K562 (cell line): Measurements from ENCODE around the gene METRN. TPM values are rescaled to one million over a fixed set of nuclear protein-coding genes. Genes with fewer than 3 reads are reported as not detected.

Source experiments
- CBFB ChIP-seq: sonication (generic); formaldehyde crosslinking; IDR thresholded peaks from 2 replicates; pipeline ENCODE4 v1.4.0; 2020; ENCODE audit warnings: mild to moderate bottlenecking, missing genetic modification reagents
- HSF4 ChIP-seq: fragments of 250-450 bp; sonication (Bioruptor Pico); IDR thresholded peaks from 2 replicates; pipeline ENCODE4 v2.1.2; 2022; ENCODE audit warnings: mild to moderate bottlenecking, moderate library complexity, borderline replicate concordance
- ILF3 ChIP-seq: fragments of 450-650 bp; IDR thresholded peaks from 2 replicates; pipeline ENCODE4 v1.6.1; 2018; ENCODE audit warnings: antibody characterized with exemption, mild to moderate bottlenecking, moderate library complexity, borderline replicate concordance
- JUN ChIP-seq, 2 experiments: sonication (generic) in 1 of 2; formaldehyde crosslinking in 1 of 2; IDR thresholded peaks; 2 replicates each; pipeline versions ENCODE4 v1.6.1 to v1.8.0; 2012 to 2022; ENCODE audit warnings: borderline replicate concordance in 2 of 2, mild to moderate bottlenecking in 2 of 2, improper control_type of control experiment in 1 of 2, low read depth in 1 of 2, low read length in 1 of 2, missing genetic modification reagents in 1 of 2
- KAT2B ChIP-seq: IDR thresholded peaks from one replicate; pipeline ENCODE4 v1.6.1; 2012; ENCODE audit warnings: low read depth, mild to moderate bottlenecking, control low read depth, inconsistent platforms, low read length, moderate library complexity
- KAT7 ChIP-seq: sonication (generic); formaldehyde crosslinking; IDR thresholded peaks from 2 replicates; pipeline ENCODE4 v1.8.0; 2022; ENCODE audit warnings: missing genetic modification reagents, mild to moderate bottlenecking, borderline replicate concordance
- MAFG ChIP-seq: fragments of 450-650 bp; conservative IDR thresholded peaks from 2 replicates; pipeline ENCODE4 v1.6.1; 2016; ENCODE audit warnings: missing genetic modification characterization, missing compliant biosample characterization
- MAZ ChIP-seq, 2 experiments: fragments of 450-650 bp in 1 of 2; sonication (generic) in 1 of 2; formaldehyde crosslinking; IDR thresholded peaks in 1 of 2; conservative IDR thresholded peaks in 1 of 2; 2 replicates each; pipeline versions ENCODE4 v1.4.0 to v1.5.0; 2020; ENCODE audit warnings: mild to moderate bottlenecking in 1 of 2, missing genetic modification reagents in 1 of 2
- NBN ChIP-seq: fragments of 450-650 bp; IDR thresholded peaks from 2 replicates; pipeline ENCODE4 v1.6.1; 2016; ENCODE audit warnings: low read depth, mild to moderate bottlenecking
- NFXL1 ChIP-seq: fragments of 450-650 bp; formaldehyde crosslinking; IDR thresholded peaks from 2 replicates; pipeline ENCODE4 v1.4.0; 2021; ENCODE audit warnings: mild to moderate bottlenecking
- NR4A1 ChIP-seq, 2 experiments: fragments of 250-450 bp in 1 of 2; fragments of 450-650 bp in 1 of 2; sonication (Bioruptor Pico) in 1 of 2; IDR thresholded peaks; 2 replicates each; pipeline versions ENCODE4 v1.4.0 to v1.6.1; 2016 to 2020; ENCODE audit warnings: mild to moderate bottlenecking in 2 of 2, missing compliant biosample characterization in 1 of 2, missing genetic modification characterization in 1 of 2, moderate library complexity in 1 of 2
- POLR2B ChIP-seq: fragments of 450-650 bp; IDR thresholded peaks from 2 replicates; pipeline ENCODE4 v1.6.1; 2018; ENCODE audit warnings: low read depth; ENCODE audit not compliant: partially characterized antibody
- POU5F1 ChIP-seq: fragments of 150-350 bp; IDR thresholded peaks from 2 replicates; pipeline ENCODE4 v1.6.1; 2014; ENCODE audit warnings: borderline replicate concordance, low read length, low read depth, mild to moderate bottlenecking; ENCODE audit not compliant: partially characterized antibody
- RB1 ChIP-seq: fragments of 450-650 bp; IDR thresholded peaks from 2 replicates; pipeline ENCODE4 v1.6.1; 2017; ENCODE audit warnings: low read depth, mild to moderate bottlenecking
- RBBP5 ChIP-seq: fragments of 200-600 bp; sonication (generic); IDR thresholded peaks from 2 replicates; pipeline ENCODE4 v1.6.1; 2012; ENCODE audit warnings: borderline replicate concordance, mild to moderate bottlenecking, low read length, control low read depth, inconsistent platforms; ENCODE audit not compliant: insufficient read depth, poor library complexity, severe bottlenecking
- RCOR1 ChIP-seq, 2 experiments: IDR thresholded peaks; 2 replicates each; pipeline ENCODE4 v1.6.1; 2012; ENCODE audit warnings: low read depth in 2 of 2, low read length in 2 of 2, borderline replicate concordance in 1 of 2, improper control_type of control experiment in 1 of 2
- RHOXF2B ChIP-seq: fragments of 250-450 bp; sonication (Bioruptor Pico); conservative IDR thresholded peaks from 2 replicates; pipeline ENCODE4 v1.5.1; 2021
- SIN3A ChIP-seq, 2 experiments: fragments of 150-350 bp in 1 of 2; IDR thresholded peaks; 2 replicates each; pipeline ENCODE4 v1.6.1; 2011 to 2016; ENCODE audit warnings: borderline replicate concordance in 2 of 2, low read depth in 2 of 2, low read length in 2 of 2, mild to moderate bottlenecking in 2 of 2, moderate library complexity in 2 of 2; ENCODE audit not compliant: control insufficient read depth in 1 of 2
- SLC30A9 ChIP-seq: fragments of 250-450 bp; sonication (Bioruptor Pico); IDR thresholded peaks from 2 replicates; pipeline ENCODE4 v1.8.0; 2022; ENCODE audit warnings: mild to moderate bottlenecking, moderate library complexity
- THAP7 ChIP-seq: fragments of 250-450 bp; sonication (Bioruptor Pico); IDR thresholded peaks from 2 replicates; pipeline ENCODE4 v1.5.0; 2021
- ZFP30 ChIP-seq: fragments of 250-450 bp; sonication (Bioruptor Pico); IDR thresholded peaks from 2 replicates; pipeline ENCODE4 v1.8.0; 2022; ENCODE audit warnings: moderate library complexity, mild to moderate bottlenecking, inconsistent platforms, borderline replicate concordance
- ZNF133 ChIP-seq: fragments of 250-450 bp; sonication (Bioruptor Pico); IDR thresholded peaks from 2 replicates; pipeline ENCODE4 v1.4.0; 2020; ENCODE audit warnings: mild to moderate bottlenecking
- ZNF184 ChIP-seq: sonication (generic); formaldehyde crosslinking; IDR thresholded peaks from 2 replicates; pipeline ENCODE4 v1.5.0; 2020; ENCODE audit warnings: missing genetic modification reagents
- polyA plus RNA-seq, 8 experiments: library from polyadenylated mRNA; depleted of rRNA in 4 of 8; stranded (reverse) in 5 of 8; unstranded in 3 of 8; fragments of >200 nt; fragmentation: Nextera tagmentation in 2 of 8; fragmentation: Illumina TruSeq in 1 of 8; extraction: Ambion mirVana in 2 of 8; extraction: Trizol in 1 of 8; gene quantifications; 2 replicates each; pipeline versions ENCODE4 v1.2.1 to v1.2.3, GENCODE V29; 2011 to 2014; ENCODE audit warnings: inconsistent platforms in 1 of 8, missing spikeins in 1 of 8
- total RNA-seq, 7 experiments: library from RNA; depleted of rRNA in 6 of 7; stranded (reverse); fragments of >200 nt in 6 of 7; fragmentation: Illumina TruSeq in 2 of 7; extraction: Trizol in 2 of 7; gene quantifications; 2 replicates each; pipeline versions ENCODE4 v1.2.1 to v1.2.3, GENCODE V29; 2011 to 2021; ENCODE audit warnings: low replicate concordance in 1 of 7
- TF ChIP-seq, protein P1 (sequence below): fragments of 200-400 bp; formaldehyde crosslinking; IDR thresholded peaks from 2 replicates; pipeline ENCODE4 v1.6.1; 2017; ENCODE audit warnings: mild to moderate bottlenecking, low read depth, low read length, moderate library complexity

The METRN gene
- total and polyA plus RNA-seq, 9 of the 15 experiments (the other 6 are each of a cell fraction or from before 2014, with no cell fraction given), result 0.20 to 89.8 (median 15.4) TPM

GRCh38 chr16:700684-701584 is 14.0 kb upstream of the METRN start (continued):
- TF ChIP-seq JUN (IDR thresholded peaks at IDR 0.05; ENCODE audit: borderline replicate concordance, low read depth, low read length) (no peak), JUN (CRISPR knock-in tag; IDR thresholded peaks at IDR 0.05; ENCODE audit: borderline replicate concordance) (peak; percentile 86; the same call in 1 of the 2 replicates), KAT7 (CRISPR knock-in tag) (no peak), SIN3A (IDR thresholded peaks at IDR 0.05; ENCODE audit: borderline replicate concordance in 2 of 2, control insufficient read depth in 1 of 2, low read depth in 2 of 2, low read length in 2 of 2) (peak; percentile 69 to 95; a peak in 3 of 4 replicates), NBN (no peak), RHOXF2B (CRISPR knock-in tag) (no peak), KAT2B (no peak), POLR2B (no peak), ZFP30 (CRISPR knock-in tag) (no peak), POU5F1 (no peak), RB1 (peak; percentile 71; the same call in 1 of the 2 replicates), MAFG (tag) (no peak), CBFB (no peak), RCOR1 (IDR thresholded peaks at IDR 0.05; ENCODE audit: borderline replicate concordance in 1 of 2, low read depth in 2 of 2, low read length in 2 of 2) (0 out of 4 replicates have a peak, but pooled peaks of 1 of the 2 experiments have one; percentile 8), SLC30A9 (no peak), ILF3 (no peak), NFXL1 (CRISPR knock-in tag) (no peak), ZNF184 (CRISPR knock-in tag) (no peak), ZNF133 (no peak), MAZ (CRISPR knock-in tag; conservative IDR thresholded peaks at IDR 0.05 in 1 of 2, IDR thresholded peaks at IDR 0.05 in 1 of 2) (peak in 1 of 2 experiments; percentile 49; a peak in 1 of 4 replicates), NR4A1 (CRISPR knock-in tag; IDR thresholded peaks at IDR 0.05) (no peak), NR4A1 (tag; IDR thresholded peaks at IDR 0.05) (no peak), HSF4 (CRISPR knock-in tag) (no peak), RBBP5 (no peak), THAP7 (CRISPR knock-in tag) (no peak)
- TF ChIP-seq, protein P1, sequence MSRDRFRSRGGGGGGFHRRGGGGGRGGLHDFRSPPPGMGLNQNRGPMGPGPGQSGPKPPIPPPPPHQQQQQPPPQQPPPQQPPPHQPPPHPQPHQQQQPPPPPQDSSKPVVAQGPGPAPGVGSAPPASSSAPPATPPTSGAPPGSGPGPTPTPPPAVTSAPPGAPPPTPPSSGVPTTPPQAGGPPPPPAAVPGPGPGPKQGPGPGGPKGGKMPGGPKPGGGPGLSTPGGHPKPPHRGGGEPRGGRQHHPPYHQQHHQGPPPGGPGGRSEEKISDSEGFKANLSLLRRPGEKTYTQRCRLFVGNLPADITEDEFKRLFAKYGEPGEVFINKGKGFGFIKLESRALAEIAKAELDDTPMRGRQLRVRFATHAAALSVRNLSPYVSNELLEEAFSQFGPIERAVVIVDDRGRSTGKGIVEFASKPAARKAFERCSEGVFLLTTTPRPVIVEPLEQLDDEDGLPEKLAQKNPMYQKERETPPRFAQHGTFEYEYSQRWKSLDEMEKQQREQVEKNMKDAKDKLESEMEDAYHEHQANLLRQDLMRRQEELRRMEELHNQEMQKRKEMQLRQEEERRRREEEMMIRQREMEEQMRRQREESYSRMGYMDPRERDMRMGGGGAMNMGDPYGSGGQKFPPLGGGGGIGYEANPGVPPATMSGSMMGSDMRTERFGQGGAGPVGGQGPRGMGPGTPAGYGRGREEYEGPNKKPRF, result no peak
